ENCODE measurements around the gene SSU72. TPM values are rescaled to one million over a fixed set of nuclear protein-coding genes. Genes with fewer than 3 reads are reported as not detected.

SSU72 gene
- total RNA-seq, 1 donor from 2014 or later: 134 TPM

GRCh38 chr1:1606232-1606631 is 31.6 kb upstream of the SSU72 start:
- no peak for DNase-seq (ENCODE audit: low read depth, low spot score)
- H3K27ac Mint-ChIP-seq (ENCODE audit: unreplicated experiment): no peak overlapping the region
- H3K4me3 Mint-ChIP-seq: no peak overlapping the region

GRCh38 chr1:1605724-1606123 is 31.1 kb upstream of the SSU72 start:
- no peak for TF ChIP-seq CTCF (conservative IDR thresholded peaks at IDR 0.05)
- H3K27ac Mint-ChIP-seq (ENCODE audit: unreplicated experiment): no peak overlapping the region
- no peaks in the 10 kb centered on the region for H3K4me1 Mint-ChIP-seq
- no peak overlapping the region for H3K4me3 Mint-ChIP-seq
- H3K9me3 Mint-ChIP-seq: no peaks in the 10 kb centered on the region
- DNase-seq (ENCODE audit: low read depth, low spot score): no peak
- peaks cover 22% of the 10 kb centered on the region for H3K27me3 Mint-ChIP-seq (ENCODE audit: low read depth)
- no peaks in the 10 kb centered on the region for H3K36me3 Mint-ChIP-seq (ENCODE audit: low read depth)

More at GRCh38 chr1:1606232-1606631, 31.6 kb upstream of the SSU72 start:
- Mint-ChIP-seq H3K9me3 (no peaks in the 10 kb centered on the region), H3K4me1 (no peaks in the 10 kb centered on the region), H3K27me3 (ENCODE audit: low read depth) (peaks cover 18% of the 10 kb centered on the region), H3K36me3 (ENCODE audit: low read depth) (no peaks in the 10 kb centered on the region)
- no peak for TF ChIP-seq CTCF (conservative IDR thresholded peaks at IDR 0.05)

GRCh38 chr1:1605034-1605591 is 30.4 kb upstream of the SSU72 start:
- H3K36me3 Mint-ChIP-seq (ENCODE audit: low read depth): no peaks in the 10 kb centered on the region
- H3K27me3 Mint-ChIP-seq (ENCODE audit: low read depth): peaks cover 28% of the 10 kb centered on the region
- H3K4me3 Mint-ChIP-seq: no peak overlapping the region
- no peak for DNase-seq (ENCODE audit: low read depth, low spot score)
- no peak overlapping the region for H3K27ac Mint-ChIP-seq (ENCODE audit: unreplicated experiment)
- H3K9me3 Mint-ChIP-seq: no peaks in the 10 kb centered on the region
- no peak for TF ChIP-seq CTCF (conservative IDR thresholded peaks at IDR 0.05)
- H3K4me1 Mint-ChIP-seq: no peaks in the 10 kb centered on the region

GRCh38 chr1:1604374-1605033 is 29.8 kb upstream of the SSU72 start:
- no peak for DNase-seq (ENCODE audit: low read depth, low spot score)
- H3K27ac Mint-ChIP-seq (ENCODE audit: unreplicated experiment): no peak overlapping the region
- H3K9me3 Mint-ChIP-seq: no peaks in the 10 kb centered on the region
- H3K4me1 Mint-ChIP-seq: no peaks in the 10 kb centered on the region
- H3K36me3 Mint-ChIP-seq (ENCODE audit: low read depth): no peaks in the 10 kb centered on the region
- peaks cover 28% of the 10 kb centered on the region for H3K27me3 Mint-ChIP-seq (ENCODE audit: low read depth)
- peak overlapping the region; percentile 51 for H3K4me3 Mint-ChIP-seq
- no peak for TF ChIP-seq CTCF (conservative IDR thresholded peaks at IDR 0.05)

- H3K36me3 Mint-ChIP-seq (ENCODE audit: low read depth): no peaks in the 10 kb centered on the region
- TF ChIP-seq CTCF (conservative IDR thresholded peaks at IDR 0.05): no peak
- H3K27me3 Mint-ChIP-seq (ENCODE audit: low read depth): peaks cover 33% of the 10 kb centered on the region
- no peaks in the 10 kb centered on the region for H3K4me1 Mint-ChIP-seq
- no peak overlapping the region for H3K27ac Mint-ChIP-seq (ENCODE audit: unreplicated experiment)
- H3K4me3 Mint-ChIP-seq: peak overlapping the region; percentile 51
- no peaks in the 10 kb centered on the region for H3K9me3 Mint-ChIP-seq
- DNase-seq (ENCODE audit: low read depth, low spot score): no peak
Measured at GRCh38 chr1:1603671-1604373, 29.2 kb upstream of the SSU72 start.
